Neural crest cell (in vitro differentiated cells): ENCODE measurements around the gene PEF1. TPM values are rescaled to one million over a fixed set of nuclear protein-coding genes. Genes with fewer than 3 reads are reported as not detected.

Experiments
- DNase-seq: peaks from one replicate; pipeline ENCODE4 v3.0.0; 2021; ENCODE audit warnings: low read depth, mixed read lengths, low spot score
- H3K27ac Mint-ChIP-seq: one replicate; pipeline ENCODE4 v1.8.0; 2021; ENCODE audit warnings: mild to moderate bottlenecking, mixed read lengths; ENCODE audit not compliant: unreplicated experiment
- H3K27me3 Mint-ChIP-seq: 2 replicates; pipeline ENCODE4 v1.8.0; 2021; ENCODE audit warnings: low read depth, mild to moderate bottlenecking, mixed read lengths
- H3K36me3 Mint-ChIP-seq: 2 replicates; pipeline ENCODE4 v1.8.0; 2021; ENCODE audit warnings: low read depth, mild to moderate bottlenecking, mixed read lengths
- H3K4me1 Mint-ChIP-seq: 2 replicates; pipeline ENCODE4 v1.8.0; 2021; ENCODE audit warnings: mixed read lengths
- H3K4me3 Mint-ChIP-seq: one replicate; pipeline ENCODE4 v1.8.0; 2021; ENCODE audit warnings: mild to moderate bottlenecking, mixed read lengths
- H3K9me3 Mint-ChIP-seq: 2 replicates; pipeline ENCODE4 v1.8.0; 2021; ENCODE audit warnings: mixed read lengths
- total RNA-seq: library from RNA; stranded (reverse); gene quantifications from 2 replicates; pipeline ENCODE4 v1.2.1, GENCODE V29; 2021
- TF ChIP-seq, protein P1 (sequence below): fragments of 200-600 bp; sonication (generic); conservative IDR thresholded peaks from 2 replicates; pipeline ENCODE4 v1.5.0; 2021; ENCODE audit warnings: antibody characterized with exemption, mild to moderate bottlenecking

The PEF1 gene
- total RNA-seq, 1 donor from 2014 or later: 52.4 TPM

DNA sequence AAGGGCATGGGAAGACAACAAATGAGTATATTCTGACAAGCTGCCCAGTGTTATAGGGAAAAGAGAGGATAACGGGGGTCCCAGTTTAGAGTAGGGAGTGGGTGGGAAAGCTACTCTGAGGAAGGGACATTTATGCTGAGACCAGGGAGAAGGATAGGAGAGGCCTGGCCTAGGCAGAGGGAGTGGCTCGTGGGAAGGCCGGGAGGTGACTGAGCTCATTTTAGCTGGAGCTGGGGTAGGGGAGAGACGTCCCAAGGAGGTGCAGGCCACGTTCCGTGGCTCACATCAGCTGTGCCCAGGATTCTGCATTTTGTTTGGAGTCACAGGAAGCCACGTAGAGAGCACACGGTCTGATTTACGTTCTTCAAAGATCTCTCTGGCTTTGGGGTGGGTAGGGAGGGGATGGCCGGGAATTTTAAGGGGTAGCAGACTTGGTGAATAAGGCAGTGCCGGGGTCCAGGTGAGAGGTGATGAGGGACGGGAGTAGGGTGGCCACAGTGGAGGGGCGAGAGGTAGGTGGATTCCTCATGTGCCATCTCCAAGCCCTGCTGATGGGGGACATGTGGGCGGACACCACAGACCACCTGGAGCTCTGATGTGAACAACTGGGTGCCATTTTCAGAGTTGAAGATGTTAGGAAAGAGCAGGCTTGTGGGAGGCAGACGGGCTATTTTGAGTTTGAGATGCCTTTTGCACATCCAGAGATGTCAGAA is 63.6 kb downstream of the PEF1 start:
- H3K27me3 Mint-ChIP-seq: peaks cover 15% of the 10 kb centered on the region
- H3K4me1 Mint-ChIP-seq: no peaks in the 10 kb centered on the region
- no peaks in the 10 kb centered on the region for H3K36me3 Mint-ChIP-seq
- H3K27ac Mint-ChIP-seq: no peak overlapping the region
- no peak for DNase-seq
- TF ChIP-seq, protein P1, sequence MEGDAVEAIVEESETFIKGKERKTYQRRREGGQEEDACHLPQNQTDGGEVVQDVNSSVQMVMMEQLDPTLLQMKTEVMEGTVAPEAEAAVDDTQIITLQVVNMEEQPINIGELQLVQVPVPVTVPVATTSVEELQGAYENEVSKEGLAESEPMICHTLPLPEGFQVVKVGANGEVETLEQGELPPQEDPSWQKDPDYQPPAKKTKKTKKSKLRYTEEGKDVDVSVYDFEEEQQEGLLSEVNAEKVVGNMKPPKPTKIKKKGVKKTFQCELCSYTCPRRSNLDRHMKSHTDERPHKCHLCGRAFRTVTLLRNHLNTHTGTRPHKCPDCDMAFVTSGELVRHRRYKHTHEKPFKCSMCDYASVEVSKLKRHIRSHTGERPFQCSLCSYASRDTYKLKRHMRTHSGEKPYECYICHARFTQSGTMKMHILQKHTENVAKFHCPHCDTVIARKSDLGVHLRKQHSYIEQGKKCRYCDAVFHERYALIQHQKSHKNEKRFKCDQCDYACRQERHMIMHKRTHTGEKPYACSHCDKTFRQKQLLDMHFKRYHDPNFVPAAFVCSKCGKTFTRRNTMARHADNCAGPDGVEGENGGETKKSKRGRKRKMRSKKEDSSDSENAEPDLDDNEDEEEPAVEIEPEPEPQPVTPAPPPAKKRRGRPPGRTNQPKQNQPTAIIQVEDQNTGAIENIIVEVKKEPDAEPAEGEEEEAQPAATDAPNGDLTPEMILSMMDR: no peak
- H3K4me3 Mint-ChIP-seq: no peak overlapping the region
- no peaks in the 10 kb centered on the region for H3K9me3 Mint-ChIP-seq

DNA sequence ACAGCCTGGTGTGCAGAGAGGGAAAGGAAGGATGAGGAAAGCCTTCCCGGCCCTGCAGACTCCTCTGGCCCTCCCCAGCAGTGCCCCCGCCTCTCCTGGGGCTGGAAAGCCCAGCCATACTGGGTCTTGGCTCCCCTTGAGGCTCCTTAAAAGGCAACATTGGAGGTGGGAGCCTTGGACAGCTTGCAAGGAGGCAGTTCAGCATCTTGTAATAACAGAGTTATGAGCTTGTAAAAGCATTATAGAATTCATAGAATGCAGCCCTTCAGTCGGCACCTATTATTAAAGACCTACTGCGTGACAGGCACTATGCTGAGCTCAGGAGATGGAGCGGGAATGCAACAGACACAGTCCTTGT is 64.2 kb downstream of the PEF1 start:
- H3K4me1 Mint-ChIP-seq: no peaks in the 10 kb centered on the region
- no peaks in the 10 kb centered on the region for H3K9me3 Mint-ChIP-seq
- H3K27me3 Mint-ChIP-seq: peaks cover 20% of the 10 kb centered on the region
- DNase-seq: no peak
- H3K36me3 Mint-ChIP-seq: no peaks in the 10 kb centered on the region
- H3K27ac Mint-ChIP-seq: no peak overlapping the region
- TF ChIP-seq, protein P1: no peak
- no peak overlapping the region for H3K4me3 Mint-ChIP-seq

Other genes with a start within 250 kb of the PEF1 start
- 20.4 and 21.4 TPM in 2 replicates for gene SERINC2, start 231.7 kb downstream of the PEF1 start, total RNA-seq
- not detected in 2 replicates for gene TINAGL1, start 68.4 kb downstream of the PEF1 start, total RNA-seq
- gene HCRTR1, start 27.2 kb downstream of the PEF1 start, total RNA-seq: 0.23 TPM in 1 of 2 replicates, not detected in the other
- gene COL16A1, start 59.1 kb upstream of the PEF1 start, total RNA-seq: 0.72 and 0.80 TPM in 2 replicates
- gene ADGRB2, start 119.5 kb upstream of the PEF1 start, total RNA-seq: 17.8 and 18.8 TPM in 2 replicates
- 0.56 and 0.61 TPM in 2 replicates for gene SPOCD1, start 171.1 kb upstream of the PEF1 start, total RNA-seq